Subcutaneous adipose tissue (tissue), 4 donors: ENCODE data around the gene PDCD7. TPM values are rescaled to one million over a fixed set of nuclear protein-coding genes. Genes with fewer than 3 reads are reported as not detected.

ENCODE experiments used
- CTCF ChIP-seq: fragments of 450-650 bp; IDR thresholded peaks from one replicate; pipeline ENCODE4 v1.5.1; 2016; ENCODE audit warnings: low read depth, mild to moderate bottlenecking, control low read depth, antibody characterized with exemption, moderate library complexity
- total RNA-seq, 4 donors: library from RNA; depleted of rRNA; stranded (reverse); fragments of >200 nt; gene quantifications; one replicate each; pipeline ENCODE4 v1.1.0, GENCODE V29; 2016

PDCD7 gene
- total RNA-seq, 4 donors from 2014 or later = 11.9 to 21.1 (median 17.9) TPM

GRCh38 chr15:65146438-65146837 lies 12.8 kb upstream of the PDCD7 start:
- TF ChIP-seq CTCF = no peak

GRCh38 chr15:65134538-65134937 lies 930 bp upstream of the PDCD7 start:
- no peak for TF ChIP-seq CTCF

- TF ChIP-seq CTCF = no peak
Measured at GRCh38 chr15:65132878-65133547, 595 bp downstream of the PDCD7 start.

GRCh38 chr15:65130941-65131340 lies 2.7 kb downstream of the PDCD7 start:
- no peak for TF ChIP-seq CTCF

DNA sequence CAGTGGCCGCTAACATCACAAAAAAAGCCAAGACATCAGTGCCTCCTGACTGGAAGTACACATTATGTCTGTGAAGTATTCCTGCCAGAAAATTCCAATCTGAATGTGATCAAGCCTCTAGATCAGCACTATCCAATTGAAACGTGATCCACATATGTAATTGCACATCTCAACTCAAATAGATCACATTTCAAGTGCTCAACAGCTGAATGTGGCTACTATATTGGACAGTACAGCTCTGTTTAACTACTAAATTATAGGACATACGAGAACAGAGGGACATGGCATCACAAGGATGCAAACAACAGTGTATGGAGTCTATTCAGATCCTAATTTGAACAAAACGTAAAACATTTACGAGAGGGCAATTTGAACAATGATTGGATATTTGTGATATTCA lies 18.1 kb downstream of the PDCD7 start:
- TF ChIP-seq CTCF = no peak

- no peak for TF ChIP-seq CTCF
Measured at GRCh38 chr15:65115086-65115485, 18.5 kb downstream of the PDCD7 start, which contains the start of gene UBAP1L. TSS of gene UBAP1L (minus strand) at chr15:65115200. CDS start at chr15:65106215, 8,985 bp downstream.

GRCh38 chr15:65110676-65111292 lies 22.8 kb downstream of the PDCD7 start:
- TF ChIP-seq CTCF = no peak
